ENCODE results near the gene SLC9A4. TPM values are rescaled to one million over a fixed set of nuclear protein-coding genes. Genes with fewer than 3 reads are reported as not detected.

The SLC9A4 gene
- total RNA-seq, 1 donor from 2014 or later: 0.11 TPM

DNA sequence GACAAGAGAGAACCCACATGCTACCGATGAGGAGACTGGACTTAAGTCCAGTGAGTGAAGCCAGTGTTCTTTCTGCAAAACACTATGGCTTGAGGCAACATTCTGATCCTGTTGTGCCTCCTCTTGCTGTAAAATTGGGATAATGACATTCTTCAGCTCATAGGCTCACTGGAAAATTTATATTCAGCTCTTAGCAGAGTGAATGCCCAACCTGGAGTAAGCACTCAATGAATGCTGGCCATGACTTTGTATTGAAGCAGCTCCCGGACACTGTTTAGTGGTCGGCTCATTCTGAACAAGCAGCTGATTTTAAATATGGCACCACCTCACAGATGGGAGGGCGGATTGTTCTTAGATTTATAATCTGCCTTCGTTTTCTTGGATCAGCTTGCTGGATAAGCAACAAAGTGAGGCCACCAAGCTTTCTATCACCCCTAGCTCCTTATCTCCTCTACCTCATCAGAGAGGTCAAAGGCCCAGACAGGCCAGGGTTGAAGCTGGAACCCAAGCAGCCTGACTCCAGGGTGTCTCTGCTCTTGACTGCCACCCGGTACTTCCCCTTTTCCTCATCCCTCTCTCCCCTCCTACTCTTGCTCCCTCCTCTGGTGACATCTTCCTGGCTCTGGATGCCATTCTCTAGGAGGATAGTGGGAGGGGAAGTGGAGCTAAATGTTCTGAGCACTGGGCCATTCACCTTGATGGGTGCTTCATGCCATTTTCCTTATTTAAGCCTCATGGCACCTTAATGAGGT lies 11.5 kb downstream of the SLC9A4 start:
- Mint-ChIP-seq H3K27ac (no peak overlapping the region), H3K36me3 (ENCODE audit: low read depth) (no peaks in the 10 kb centered on the region), H3K9me3 (no peaks in the 10 kb centered on the region), H3K4me3 (no peak overlapping the region), H3K4me1 (no peaks in the 10 kb centered on the region), H3K27me3 (peaks cover 21% of the 10 kb centered on the region)
- TF ChIP-seq, protein P1, sequence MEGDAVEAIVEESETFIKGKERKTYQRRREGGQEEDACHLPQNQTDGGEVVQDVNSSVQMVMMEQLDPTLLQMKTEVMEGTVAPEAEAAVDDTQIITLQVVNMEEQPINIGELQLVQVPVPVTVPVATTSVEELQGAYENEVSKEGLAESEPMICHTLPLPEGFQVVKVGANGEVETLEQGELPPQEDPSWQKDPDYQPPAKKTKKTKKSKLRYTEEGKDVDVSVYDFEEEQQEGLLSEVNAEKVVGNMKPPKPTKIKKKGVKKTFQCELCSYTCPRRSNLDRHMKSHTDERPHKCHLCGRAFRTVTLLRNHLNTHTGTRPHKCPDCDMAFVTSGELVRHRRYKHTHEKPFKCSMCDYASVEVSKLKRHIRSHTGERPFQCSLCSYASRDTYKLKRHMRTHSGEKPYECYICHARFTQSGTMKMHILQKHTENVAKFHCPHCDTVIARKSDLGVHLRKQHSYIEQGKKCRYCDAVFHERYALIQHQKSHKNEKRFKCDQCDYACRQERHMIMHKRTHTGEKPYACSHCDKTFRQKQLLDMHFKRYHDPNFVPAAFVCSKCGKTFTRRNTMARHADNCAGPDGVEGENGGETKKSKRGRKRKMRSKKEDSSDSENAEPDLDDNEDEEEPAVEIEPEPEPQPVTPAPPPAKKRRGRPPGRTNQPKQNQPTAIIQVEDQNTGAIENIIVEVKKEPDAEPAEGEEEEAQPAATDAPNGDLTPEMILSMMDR (IDR thresholded peaks at IDR 0.05): no peak
- ChIA-PET POLR2A (no interaction called here), CTCF (interaction anchor here (1.2 to 3.5 kb wide), 2 partner anchors 11 to 12 kb away, joined by 4 to 10 read pairs; partner anchors contain the start of gene SLC9A4)
- DNase-seq (no peak), ATAC-seq (ENCODE audit: low read depth) (no peak)
- intact Hi-C loops (cut with micrococcal nuclease): no loop called here

DNA sequence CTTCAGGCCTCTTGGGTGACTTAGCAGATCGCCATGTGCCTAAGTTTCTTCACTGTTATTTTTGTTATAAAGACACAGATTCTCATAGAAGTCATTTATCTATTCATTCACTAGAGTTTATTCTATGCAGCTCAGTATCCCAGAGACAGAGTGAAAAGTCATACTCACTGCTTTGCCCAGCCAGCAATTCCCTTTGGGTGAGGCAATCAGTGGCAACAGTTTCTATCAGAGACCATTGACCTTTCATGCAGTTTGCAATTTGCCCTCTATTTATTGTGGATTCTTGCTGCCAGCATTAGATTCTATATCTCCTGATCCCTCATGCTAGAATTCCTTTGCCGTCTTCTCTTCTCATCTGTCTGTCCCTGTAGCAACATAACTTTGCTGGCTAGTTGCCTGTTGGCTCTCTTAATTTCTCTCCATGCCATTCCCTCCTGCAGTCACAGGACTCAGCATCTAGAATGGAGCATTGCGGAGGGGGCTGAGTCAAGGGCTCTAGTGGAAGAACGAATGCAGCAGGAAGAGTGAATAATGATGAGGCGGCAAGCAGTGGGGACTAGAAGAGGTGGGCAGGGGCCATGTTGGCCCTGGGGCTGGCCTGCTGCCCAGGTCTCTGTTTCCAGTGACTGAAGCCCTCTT lies 12.2 kb downstream of the SLC9A4 start:
- intact Hi-C loops (cut with micrococcal nuclease): no loop called here
- ChIA-PET CTCF (interaction anchor here (1.2 to 3.5 kb wide), 2 partner anchors 12 to 13 kb away, joined by 4 to 10 read pairs; partner anchors contain the start of gene SLC9A4), POLR2A (no interaction called here)
- Mint-ChIP-seq H3K4me1 (no peaks in the 10 kb centered on the region), H3K27me3 (peaks cover 21% of the 10 kb centered on the region), H3K36me3 (ENCODE audit: low read depth) (no peaks in the 10 kb centered on the region), H3K4me3 (no peak overlapping the region), H3K27ac (no peak overlapping the region), H3K9me3 (no peaks in the 10 kb centered on the region)
- TF ChIP-seq, protein P1 (IDR thresholded peaks at IDR 0.05): no peak
- no peak for ATAC-seq (ENCODE audit: low read depth)
- no peak for DNase-seq

DNA sequence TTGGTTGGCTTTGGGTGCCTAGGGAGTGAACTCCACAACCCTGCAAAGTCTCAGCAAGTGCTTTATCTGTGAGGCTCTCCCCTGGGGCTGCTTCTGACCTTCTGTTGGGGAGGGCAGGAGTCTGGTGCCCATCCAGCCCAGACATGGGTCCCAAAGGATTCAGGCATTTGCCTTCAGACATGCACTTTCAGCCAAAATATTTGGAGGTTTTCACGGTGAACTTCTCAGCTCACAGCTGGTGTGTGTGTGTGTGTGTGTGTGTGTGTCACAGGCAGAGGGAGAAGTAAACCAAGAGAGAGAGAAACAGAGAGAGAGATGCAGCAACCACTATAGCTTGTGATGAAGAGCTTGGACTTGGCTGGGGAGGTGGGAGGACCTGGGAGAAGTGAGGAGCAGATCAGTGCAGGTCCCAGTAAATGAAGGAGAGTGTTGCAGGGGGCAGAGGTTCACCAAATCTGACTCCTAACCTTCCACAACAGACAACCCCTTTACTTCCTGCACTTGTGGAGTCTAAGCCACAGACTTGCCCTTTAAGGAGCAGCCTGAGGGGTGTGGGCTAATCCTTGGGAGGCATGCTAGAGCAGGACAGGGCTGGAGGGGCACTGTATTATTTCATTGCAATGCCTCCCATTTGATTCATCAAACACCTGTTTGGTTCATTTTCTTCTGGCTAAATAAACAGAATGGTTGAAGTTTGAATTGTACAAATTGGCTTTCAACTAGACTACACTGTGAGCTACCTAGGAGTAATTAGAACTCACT lies 14.1 kb downstream of the SLC9A4 start:
- ATAC-seq (ENCODE audit: low read depth) (no peak), DNase-seq (no peak)
- intact Hi-C loops (cut with micrococcal nuclease): no loop called here
- POLR2A ChIA-PET: no interaction called here
- CTCF ChIA-PET: no interaction called here
- Mint-ChIP-seq H3K27ac (no peak overlapping the region), H3K27me3 (peaks cover 17% of the 10 kb centered on the region), H3K4me3 (no peak overlapping the region), H3K4me1 (no peaks in the 10 kb centered on the region), H3K36me3 (ENCODE audit: low read depth) (no peaks in the 10 kb centered on the region), H3K9me3 (no peaks in the 10 kb centered on the region)
- TF ChIP-seq, protein P1 (IDR thresholded peaks at IDR 0.05): no peak

GRCh38 chr2:102487761-102488462 lies 14.9 kb downstream of the SLC9A4 start:
- H3K27me3 Mint-ChIP-seq: peaks cover 17% of the 10 kb centered on the region
- DNase-seq (no peak), ATAC-seq (ENCODE audit: low read depth) (no peak)
- H3K36me3 Mint-ChIP-seq (ENCODE audit: low read depth): no peaks in the 10 kb centered on the region
- H3K27ac Mint-ChIP-seq: no peak overlapping the region
- H3K4me3 Mint-ChIP-seq: no peak overlapping the region
- ChIA-PET CTCF (interaction anchor here (1.8 kb wide), 1 partner anchor 15 kb away, joined by 5 read pairs; the partner anchor contains the start of gene SLC9A4), POLR2A (interaction anchor here (0.5 kb wide), 1 partner anchor 132 kb away, joined by 3 read pairs; the partner anchor contains the start of gene IL18R1)
- H3K9me3 Mint-ChIP-seq: peaks cover under 1% of the 10 kb centered on the region
- H3K4me1 Mint-ChIP-seq: no peaks in the 10 kb centered on the region
- intact Hi-C loops (cut with micrococcal nuclease): no loop called here
- TF ChIP-seq, protein P1 (IDR thresholded peaks at IDR 0.05): no peak
